Activated naive CD4-positive, alpha-beta T cell treated with anti-CD3 and anti-CD28 coated beads, Interleukin-2, amount 50 U/mL, for 16 hours (primary cell): ENCODE data around the gene BLVRB.
"Not testable (repeated sequence)": the region's sequence is repeated elsewhere in the genome, so short reads cannot be mapped to it uniquely, and the experiment has no call there.

ENCODE experiments used
- DNase-seq: peaks from one replicate; pipeline ENCODE4 v3.0.0-alpha.2; 2020

The BLVRB gene

GRCh38 chr19:40475878-40476644 lies 10.5 kb upstream of the BLVRB start:
- not testable (repeated sequence) for DNase-seq

- no peak for DNase-seq
These were observed 9.2 kb upstream of the BLVRB start for GRCh38 chr19:40474737-40475136.

GRCh38 chr19:40472516-40472915 lies 7.0 kb upstream of the BLVRB start:
- no peak for DNase-seq

GRCh38 chr19:40471111-40471510 lies 5.6 kb upstream of the BLVRB start:
- DNase-seq, result no peak

GRCh38 chr19:40469011-40469410 lies 3.5 kb upstream of the BLVRB start:
- no peak for DNase-seq

GRCh38 chr19:40466985-40467734 lies 1.6 kb upstream of the BLVRB start, which contains the start of gene SPTBN4:
TSS of gene SPTBN4 (plus strand) at chr19:40467001. CDS start at chr19:40472622, 5,621 bp downstream.
- DNase-seq, result peak; percentile 16

GRCh38 chr19:40466219-40466984 lies 857 bp upstream of the BLVRB start:
- peak; percentile 79 for DNase-seq

- no peak for DNase-seq
These were observed 454 bp downstream of the BLVRB start for GRCh38 chr19:40465025-40465556.

- DNase-seq, result peak; percentile 76
These were observed 1.2 kb downstream of the BLVRB start for GRCh38 chr19:40464059-40465024.

- not testable (repeated sequence) for DNase-seq
These were observed 1.9 kb downstream of the BLVRB start for GRCh38 chr19:40463587-40464037.

- no peak for DNase-seq
These were observed 3.8 kb downstream of the BLVRB start for GRCh38 chr19:40461669-40462221.

GRCh38 chr19:40460185-40460584 lies 5.4 kb downstream of the BLVRB start:
- no peak for DNase-seq

GRCh38 chr19:40458597-40458974 lies 7.0 kb downstream of the BLVRB start:
- no peak for DNase-seq

GRCh38 chr19:40457953-40458596 lies 7.5 kb downstream of the BLVRB start:
- no peak for DNase-seq

GRCh38 chr19:40457048-40457447 lies 8.5 kb downstream of the BLVRB start:
- no peak for DNase-seq

- DNase-seq, result not testable (repeated sequence)
These were observed 11.6 kb downstream of the BLVRB start for GRCh38 chr19:40453943-40454342.

GRCh38 chr19:40453151-40453735 lies 12.3 kb downstream of the BLVRB start:
- no peak for DNase-seq

- DNase-seq, result no peak
These were observed 13.5 kb downstream of the BLVRB start for GRCh38 chr19:40452016-40452415.

GRCh38 chr19:40450664-40451063 lies 14.9 kb downstream of the BLVRB start:
- no peak for DNase-seq

GRCh38 chr19:40449506-40449905 lies 16.0 kb downstream of the BLVRB start:
- DNase-seq, result no peak
